K562 (cell line): ENCODE measurements around the gene AFG1L. TPM values are rescaled to one million over a fixed set of nuclear protein-coding genes. Genes with fewer than 3 reads are reported as not detected.
A peak's percentile ranks its signal among the peaks of the same experiment; 100 is the strongest.

Experiments
- EHMT2 ChIP-seq: fragments of 450-650 bp; IDR thresholded peaks from 2 replicates; pipeline ENCODE4 v1.6.1; 2018; ENCODE audit warnings: antibody characterized with exemption
- ETV5 ChIP-seq: sonication (generic); formaldehyde crosslinking; IDR thresholded peaks from 2 replicates; pipeline ENCODE4 v1.4.0; 2020; ENCODE audit warnings: low read depth, mild to moderate bottlenecking, missing genetic modification reagents
- FOSL1 ChIP-seq: fragments of 200-800 bp; sonication (Bioruptor generic); conservative IDR thresholded peaks from 2 replicates; pipeline ENCODE4 v1.6.1; 2016; ENCODE audit warnings: missing genetic modification characterization, missing compliant biosample characterization
- MIER1 ChIP-seq: fragments of 450-650 bp; IDR thresholded peaks from 2 replicates; pipeline ENCODE4 v1.6.1; 2016; ENCODE audit warnings: antibody characterized with exemption, mild to moderate bottlenecking, low read depth
- ZNF318 ChIP-seq, 2 experiments: fragments of 450-650 bp; IDR thresholded peaks; 2 replicates each; pipeline ENCODE4 v1.6.1; 2016; ENCODE audit warnings: mild to moderate bottlenecking in 2 of 2, borderline replicate concordance in 1 of 2, low read depth in 1 of 2, moderate library complexity in 1 of 2
- polyA plus RNA-seq, 8 experiments: library from polyadenylated mRNA; depleted of rRNA in 4 of 8; stranded (reverse) in 5 of 8; unstranded in 3 of 8; fragments of >200 nt; fragmentation: Nextera tagmentation in 2 of 8; fragmentation: Illumina TruSeq in 1 of 8; extraction: Ambion mirVana in 2 of 8; extraction: Trizol in 1 of 8; gene quantifications; 2 replicates each; pipeline versions ENCODE4 v1.2.1 to v1.2.3, GENCODE V29; 2011 to 2014; ENCODE audit warnings: inconsistent platforms in 1 of 8, missing spikeins in 1 of 8
- total RNA-seq, 7 experiments: library from RNA; depleted of rRNA in 6 of 7; stranded (reverse); fragments of >200 nt in 6 of 7; fragmentation: Illumina TruSeq in 2 of 7; extraction: Trizol in 2 of 7; gene quantifications; 2 replicates each; pipeline versions ENCODE4 v1.2.1 to v1.2.3, GENCODE V29; 2011 to 2021; ENCODE audit warnings: low replicate concordance in 1 of 7

Gene AFG1L
- total and polyA plus RNA-seq, 9 of the 15 experiments (the other 6 are each of a cell fraction or from before 2014, with no cell fraction given), result 2.2 to 15.5 (median 5.8) TPM

- TF ChIP-seq ETV5 (CRISPR knock-in tag), result peak; percentile 88
- TF ChIP-seq EHMT2, result 0 out of 2 replicates have a peak, but pooled peaks have one; percentile 17
- 0 out of 2 replicates have a peak, but pooled peaks have one; percentile 37 for TF ChIP-seq FOSL1 (tag)
- TF ChIP-seq ZNF318 (IDR thresholded peaks at IDR 0.05; ENCODE audit: borderline replicate concordance in 1 of 2, low read depth in 1 of 2), result peak in 1 of 2 experiments; percentile 68; a peak in 1 of 4 replicates
- no peak for TF ChIP-seq MIER1
These were observed 267.7 kb downstream of the AFG1L start (continued) for GRCh38 chr6:108562503-108562993.
